Measurements from ENCODE around the gene TSPOAP1.

GRCh38 chr17:58330997-58331814 is 2.6 kb upstream of the TSPOAP1 start:
- TF ChIP-seq CTCF (IDR thresholded peaks at IDR 0.05) (no peak), POLR2A (IDR thresholded peaks at IDR 0.05) (no peak)

Measured in testis (tissue), 2 donors.